Stimulated activated CD8-positive, alpha-beta memory T cell treated with anti-CD3 and anti-CD28 coated beads, Interleukin-15, amount 100 ng/mL, for 1 hour (primary cell): Measurements from ENCODE around the gene BMP7.
"Not testable (repeated sequence)": the region's sequence is repeated elsewhere in the genome, so short reads cannot be mapped to it uniquely, and the experiment has no call there.

Source experiments
- DNase-seq: peaks from one replicate; pipeline ENCODE4 v3.0.0-alpha.2; 2020; ENCODE audit warnings: low read depth

The BMP7 gene

GRCh38 chr20:57265336-57265996, 975 bp downstream of the BMP7 start:
- DNase-seq: no peak

- DNase-seq: not testable (repeated sequence)
Observed at GRCh38 chr20:57264908-57265335, 1.5 kb downstream of the BMP7 start.

DNA sequence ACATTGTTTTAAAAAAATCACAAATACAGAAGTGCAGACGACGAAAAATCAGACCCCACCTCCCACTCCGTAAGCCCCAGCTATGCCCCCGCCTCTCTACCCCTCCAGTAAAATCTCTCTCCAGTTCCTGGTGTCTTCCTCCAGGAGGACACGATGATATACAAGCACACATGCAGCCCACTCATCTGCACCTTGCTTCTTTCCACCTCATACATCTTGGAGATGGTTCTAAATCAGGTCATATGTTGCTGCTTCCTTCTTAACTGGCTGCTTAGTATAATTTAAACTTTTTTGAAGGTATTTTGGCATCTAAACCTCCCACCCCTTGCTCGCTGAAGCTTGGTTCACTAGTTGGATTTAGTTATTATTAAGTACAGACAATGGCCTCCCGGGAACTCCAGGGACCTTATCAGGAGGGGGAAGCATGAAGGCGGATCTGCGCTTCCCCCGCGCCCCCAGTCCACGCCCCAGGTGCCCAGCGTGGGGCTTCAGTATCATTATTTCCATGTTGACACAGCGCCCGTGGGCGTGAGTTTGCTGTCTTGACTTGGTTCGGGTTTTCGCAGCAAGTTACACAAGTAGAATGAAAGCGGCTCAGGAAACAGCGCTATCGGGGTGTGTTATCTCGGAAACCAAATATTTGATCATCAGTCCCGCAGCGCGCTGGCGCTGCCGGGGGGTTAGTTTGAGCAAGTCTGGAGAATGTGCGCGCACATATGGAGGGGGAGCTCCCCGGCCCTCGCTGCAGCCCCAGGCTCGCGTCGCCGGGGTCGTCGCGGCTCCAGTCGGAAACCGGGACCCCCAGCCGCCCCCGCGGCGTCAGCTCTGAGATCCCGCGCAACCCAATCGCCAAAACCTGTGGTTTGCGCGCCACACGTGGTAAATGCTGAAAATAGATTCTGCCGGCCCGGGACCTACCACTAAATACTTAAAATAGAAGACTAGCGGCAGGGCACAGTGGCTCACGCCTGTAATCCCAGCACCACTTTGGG, 2.3 kb downstream of the BMP7 start:
- no peak for DNase-seq

DNA sequence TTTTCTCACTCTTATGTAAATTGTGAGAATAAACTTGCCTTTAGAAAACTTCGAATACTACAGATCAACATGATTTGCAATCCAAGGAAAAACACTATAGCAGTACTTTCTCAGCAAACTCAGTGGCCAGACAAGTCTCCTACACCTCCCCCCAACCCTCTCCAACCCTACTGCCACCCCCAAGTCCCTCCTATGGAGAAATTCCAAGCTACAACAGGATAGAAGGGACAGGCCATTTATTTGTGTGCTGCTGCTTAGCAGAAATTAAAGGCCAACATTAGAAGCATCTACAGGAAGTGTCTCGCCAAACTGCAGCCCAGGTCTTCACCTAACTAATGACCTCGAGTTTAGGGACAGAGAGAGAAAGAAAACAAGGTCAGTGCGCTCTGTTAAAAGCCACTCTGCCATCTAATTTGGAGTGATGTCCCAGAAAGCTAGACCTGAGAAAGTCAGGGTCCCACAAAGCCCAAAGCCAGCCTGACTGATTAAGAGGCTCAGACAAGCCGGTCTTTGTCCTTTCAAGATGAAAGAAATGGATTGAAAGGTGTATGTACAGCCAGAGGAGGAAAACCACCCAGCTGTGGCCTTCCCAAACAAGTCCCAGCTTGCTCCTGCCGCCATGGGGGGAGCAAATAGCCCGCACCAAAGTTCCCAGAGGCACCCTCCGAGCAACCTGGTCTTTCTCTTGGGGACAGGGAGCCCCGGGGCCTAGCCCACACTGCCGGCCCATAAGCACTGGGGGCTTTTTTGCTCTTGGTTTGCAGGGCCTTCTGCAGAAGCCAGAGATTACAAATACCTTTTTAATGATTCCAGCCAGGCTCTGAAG, 3.4 kb downstream of the BMP7 start:
- DNase-seq: no peak

DNA sequence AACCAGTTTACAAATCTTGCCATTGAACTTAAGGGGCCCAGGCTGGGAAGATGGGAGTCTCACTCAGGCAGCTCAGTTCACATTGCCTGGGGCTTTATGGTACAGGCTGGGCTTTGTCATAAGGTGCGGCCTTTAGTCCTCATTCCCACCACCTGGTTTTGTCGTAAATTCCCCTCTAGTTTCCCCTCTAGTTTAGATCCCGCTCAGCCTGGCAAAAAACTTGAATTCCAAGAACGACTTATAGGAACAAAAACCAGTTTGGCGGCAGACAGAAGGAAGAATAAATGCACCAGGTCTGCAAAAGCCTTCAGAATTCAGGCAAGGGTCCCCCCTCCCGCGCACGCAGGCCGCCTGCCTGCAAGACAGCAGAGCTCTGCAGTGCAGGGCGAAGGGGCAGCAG, 4.1 kb downstream of the BMP7 start:
- DNase-seq: no peak

DNA sequence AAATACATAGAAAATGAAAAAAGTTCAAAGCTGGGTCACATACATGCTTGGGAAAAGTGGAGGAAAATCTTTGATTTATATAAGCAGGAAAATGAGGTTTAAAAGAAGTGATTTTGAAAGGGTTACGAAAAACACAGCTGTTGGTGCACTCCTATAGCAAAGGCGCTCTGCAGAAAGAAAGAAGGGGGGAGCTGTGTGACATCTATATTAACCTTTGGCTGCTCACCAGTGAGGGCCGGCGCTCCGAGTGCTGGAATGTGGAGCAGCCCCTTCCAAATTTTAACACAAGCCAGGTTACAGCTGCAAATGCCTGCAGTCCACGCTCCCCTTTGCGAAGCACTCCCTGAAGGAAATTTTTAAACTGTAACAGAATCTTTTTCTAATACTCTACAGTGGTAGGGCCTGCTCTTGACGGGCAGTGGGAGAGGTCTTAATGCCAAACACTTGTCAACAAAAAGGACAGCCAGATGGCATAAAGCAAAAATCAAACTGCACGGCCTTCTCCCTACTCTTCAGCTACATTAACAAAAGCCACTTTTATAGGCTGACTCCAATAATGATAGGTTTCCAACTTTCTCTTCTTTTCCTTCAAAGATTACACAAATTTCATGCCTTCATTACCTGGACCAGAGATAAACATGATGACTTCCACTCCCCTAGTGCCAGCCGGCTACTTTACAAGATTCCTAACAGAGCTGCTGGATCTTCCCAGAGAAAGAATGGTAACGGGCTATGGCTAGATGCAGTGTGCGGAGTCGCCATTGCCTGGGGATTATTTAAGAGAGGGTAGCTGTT, 4.8 kb downstream of the BMP7 start:
- no peak for DNase-seq

DNA sequence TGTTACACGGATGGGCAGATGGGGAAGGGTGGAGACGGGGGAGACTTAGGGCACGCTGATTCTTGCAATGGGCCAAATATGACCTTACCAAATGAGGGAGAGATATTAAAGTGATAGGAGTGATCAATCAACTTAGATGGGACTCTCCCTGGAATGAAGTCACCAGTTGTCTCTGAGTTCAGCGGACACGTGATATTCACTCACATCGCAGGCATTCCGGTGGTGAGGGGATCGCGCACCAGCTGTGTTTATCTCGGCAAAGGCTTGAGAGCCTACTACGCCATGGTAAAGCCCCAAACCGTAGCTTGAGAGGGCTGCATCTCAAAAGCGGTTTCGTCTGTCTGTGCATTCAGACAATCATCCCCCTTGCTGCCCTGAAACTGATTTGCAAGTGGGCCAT, 5.5 kb downstream of the BMP7 start:
- no peak for DNase-seq

GRCh38 chr20:57259938-57260921, 6.2 kb downstream of the BMP7 start:
- no peak for DNase-seq

DNA sequence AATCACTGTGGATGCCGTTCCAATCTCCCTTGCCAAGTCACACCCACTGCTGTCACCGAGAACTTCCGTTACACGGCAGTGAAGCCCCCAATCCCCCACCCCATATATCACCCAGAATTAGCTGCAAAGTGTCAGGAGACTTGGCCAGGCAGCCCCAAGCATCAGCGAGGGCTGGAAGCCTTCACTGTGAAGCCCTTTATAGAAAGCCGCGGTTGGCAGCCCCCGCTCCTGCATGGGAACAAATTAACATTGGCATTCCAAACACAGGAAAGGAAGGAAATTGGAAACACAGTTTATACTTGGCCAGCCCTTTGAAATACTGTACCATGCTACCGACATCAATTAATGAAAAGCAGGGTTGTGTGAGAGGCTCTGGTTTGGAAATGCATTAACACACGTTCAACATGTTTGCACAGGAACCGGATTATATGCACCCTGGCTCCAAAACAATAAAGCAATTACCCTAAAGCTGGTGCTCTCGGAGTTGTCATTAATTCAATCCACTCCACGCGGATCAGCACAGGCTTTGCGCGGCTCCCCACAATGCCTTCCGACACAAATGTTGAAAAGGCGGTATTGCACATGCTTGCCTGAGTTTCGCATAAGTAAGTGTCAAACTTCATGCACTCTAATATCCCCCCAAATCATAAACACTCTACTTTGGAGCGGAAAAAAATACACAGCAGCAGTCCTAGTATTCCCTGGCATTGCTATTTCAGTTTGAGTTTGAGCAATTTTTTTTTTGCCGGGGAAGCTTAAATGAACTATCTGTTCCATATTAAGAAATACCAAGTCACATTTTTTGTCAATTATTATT, 7.1 kb downstream of the BMP7 start:
- DNase-seq: no peak

DNA sequence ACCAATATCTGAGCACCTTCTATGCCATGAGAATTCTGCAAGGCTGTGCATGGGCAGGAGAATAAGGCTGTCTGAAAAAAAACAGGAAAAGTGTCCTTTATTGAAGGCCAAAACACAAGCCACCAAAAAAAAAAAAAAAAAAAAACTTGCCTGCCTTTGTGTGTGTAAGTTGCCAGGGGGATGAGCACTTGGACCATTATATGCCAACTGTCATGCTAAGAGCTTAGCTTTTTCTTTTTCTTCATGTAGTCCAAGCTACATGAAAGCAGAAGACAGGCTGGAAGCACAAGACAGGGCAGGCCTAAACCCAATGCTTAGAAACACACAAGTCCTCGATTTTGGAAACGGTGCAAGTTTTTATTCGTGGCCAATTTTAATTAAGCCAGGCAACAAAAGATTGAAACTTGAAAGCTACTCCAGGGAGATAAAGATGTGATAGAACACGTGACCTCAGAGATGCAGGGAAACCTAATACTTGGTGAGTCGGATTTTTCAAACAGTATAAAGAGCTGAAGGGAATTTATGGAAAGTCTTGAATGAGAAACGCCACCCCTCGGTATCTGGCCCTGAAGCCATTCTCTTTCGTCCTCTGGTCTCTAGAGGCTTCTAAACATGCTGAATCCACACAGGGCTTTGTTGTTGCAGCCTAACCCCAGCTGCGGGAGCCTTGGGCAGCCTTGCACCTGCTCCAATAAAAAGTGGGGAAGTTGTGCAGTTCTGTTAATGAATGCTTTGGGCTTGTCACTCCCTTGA, 8.6 kb downstream of the BMP7 start:
- DNase-seq: no peak

DNA sequence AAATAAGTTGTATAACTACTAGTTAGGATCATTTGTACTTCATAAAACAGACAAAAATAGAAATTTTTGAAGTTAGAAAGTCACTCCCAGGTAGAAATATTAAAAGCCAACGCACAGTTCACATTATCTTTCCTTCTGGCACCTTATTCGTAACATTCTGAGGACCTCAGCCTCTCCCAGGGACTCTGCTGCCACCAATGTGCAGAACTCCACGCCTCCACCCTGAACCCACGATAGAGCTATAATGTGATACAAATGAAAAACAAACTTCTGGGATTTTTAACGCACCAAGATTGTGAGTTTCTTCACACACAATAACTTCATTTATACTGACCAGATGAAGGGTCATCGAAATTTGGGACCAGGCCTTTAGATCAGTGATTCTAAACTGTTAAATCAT, 9.5 kb downstream of the BMP7 start:
- no peak for DNase-seq

DNA sequence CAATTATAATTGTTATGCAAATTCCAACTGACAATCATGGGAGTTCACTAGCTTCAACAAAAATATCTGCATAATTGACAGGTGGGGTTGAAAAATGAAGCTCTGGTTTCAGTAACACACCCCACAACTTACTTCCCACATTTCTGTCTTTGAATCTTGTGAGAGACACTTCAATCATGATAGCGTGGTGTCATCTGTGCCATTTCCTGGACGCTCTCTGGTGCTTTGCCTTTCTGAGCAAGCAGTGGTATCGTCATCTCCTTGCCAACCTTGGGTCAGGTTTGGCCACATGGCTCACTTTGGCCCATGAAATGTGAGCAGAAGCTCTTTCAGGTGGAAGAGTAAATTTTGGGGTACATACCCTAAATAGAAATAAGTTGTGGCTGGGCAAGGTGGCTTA, 10.2 kb downstream of the BMP7 start:
- DNase-seq: no peak

GRCh38 chr20:57255183-57255582, 11.3 kb downstream of the BMP7 start:
- no peak for DNase-seq

DNA sequence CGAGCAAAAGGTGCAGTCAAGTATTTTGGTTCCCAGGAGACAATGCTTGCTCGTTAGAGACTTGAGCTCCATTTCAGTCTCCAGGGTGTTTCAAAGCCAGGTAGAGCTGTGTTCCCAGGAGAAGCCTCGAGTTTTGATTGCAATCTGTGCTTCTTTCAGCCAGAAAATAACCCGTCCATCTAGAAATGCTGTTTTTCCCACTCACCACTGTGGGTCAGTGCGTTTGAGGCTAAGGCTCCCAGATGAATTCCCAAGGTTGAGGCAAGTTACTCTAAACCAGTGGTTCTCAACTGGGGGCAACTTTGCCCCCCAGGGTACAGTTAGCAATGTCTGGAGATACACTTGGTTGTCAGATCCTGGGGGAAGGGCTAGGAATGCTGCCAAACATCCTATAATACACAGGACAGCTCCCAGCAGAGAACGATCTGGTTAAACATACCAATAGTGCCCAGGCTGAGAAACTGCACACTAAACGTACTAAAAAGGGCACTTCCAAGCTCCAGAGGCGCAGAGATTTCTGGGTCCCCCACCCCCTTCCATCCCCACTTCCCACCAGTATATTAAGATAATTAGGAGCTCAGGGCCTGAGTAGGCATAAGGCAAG, 13.8 kb downstream of the BMP7 start:
- no peak for DNase-seq

DNA sequence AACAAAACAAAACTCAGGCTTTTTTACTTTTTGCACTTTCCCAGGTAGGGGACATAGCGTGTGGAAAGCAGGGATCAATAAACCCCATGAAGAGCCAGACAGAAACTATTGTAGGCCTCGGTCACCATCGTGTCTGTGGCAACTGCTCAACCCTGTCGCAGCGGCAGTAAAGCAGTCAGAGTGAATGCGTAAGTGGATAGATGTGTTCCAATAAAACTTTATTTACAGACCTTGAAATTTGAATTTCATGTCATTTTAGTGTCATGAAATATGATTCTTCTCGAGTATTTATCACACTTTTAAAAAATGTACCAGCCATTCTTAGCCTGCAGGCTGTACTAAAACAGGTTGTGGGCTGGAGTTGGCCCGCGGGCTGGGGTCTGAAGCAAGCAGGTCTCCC, 14.5 kb downstream of the BMP7 start:
- DNase-seq: no peak

DNA sequence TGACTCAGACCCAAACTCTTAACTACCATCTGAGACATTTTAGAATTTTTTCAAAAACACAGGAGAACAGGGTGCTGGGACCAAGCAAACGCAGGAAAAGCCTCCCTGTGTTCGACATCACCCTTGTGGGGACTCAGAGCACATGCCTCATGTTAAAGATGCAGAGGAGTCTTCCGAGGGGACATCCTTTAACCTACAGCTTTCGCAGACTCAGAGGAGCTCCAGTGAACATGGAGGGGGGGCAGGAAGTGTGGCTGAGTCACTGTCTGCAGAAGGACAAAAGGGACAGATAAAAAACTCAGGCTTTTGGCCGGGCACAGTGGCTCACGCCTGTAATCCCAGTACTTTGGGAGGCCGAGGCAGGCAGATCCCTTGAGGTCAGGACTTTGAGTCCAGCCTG, 15.1 kb downstream of the BMP7 start:
- no peak for DNase-seq

GRCh38 chr20:57250607-57251343, 15.7 kb downstream of the BMP7 start:
- no peak for DNase-seq

- DNase-seq: no peak
Observed at GRCh38 chr20:57249772-57250171, 16.7 kb downstream of the BMP7 start.
